GM12892 (cell line): ENCODE measurements around the gene CTBS.

Source experiments
- POLR2A ChIP-seq: IDR thresholded peaks from 2 replicates; pipeline ENCODE4 v1.6.1; 2011; ENCODE audit warnings: low read depth, low read length, control low read depth
- POLR2AphosphoS5 ChIP-seq: IDR thresholded peaks from 2 replicates; pipeline ENCODE4 v1.6.1; 2011; ENCODE audit warnings: low read depth, low read length, control low read depth
- TAF1 ChIP-seq: IDR thresholded peaks from 2 replicates; pipeline ENCODE4 v1.6.1; 2011; ENCODE audit warnings: low read depth, mild to moderate bottlenecking, control low read depth, low read length, borderline replicate concordance

- TF ChIP-seq POLR2A (no peak), TAF1 (no peak), POLR2AphosphoS5 (no peak)
Observed at GRCh38 chr1:84587099-84587498, 12.9 kb upstream of the CTBS start.
